GM12878 (cell line): Measurements from ENCODE around the gene MGST1.

ENCODE experiments used
- CREB1 ChIP-seq: IDR thresholded peaks from 2 replicates; pipeline ENCODE4 v1.6.1; 2012; ENCODE audit warnings: low read depth, mild to moderate bottlenecking, inconsistent platforms
- NRF1 ChIP-seq: conservative IDR thresholded peaks from 2 replicates; pipeline ENCODE4 v1.6.1; 2011; ENCODE audit warnings: mild to moderate bottlenecking, low read depth, low read length, improper control_type of control experiment
- PAX8 ChIP-seq: fragments of 450-650 bp; IDR thresholded peaks from 2 replicates; pipeline ENCODE4 v1.6.1; 2017; ENCODE audit warnings: mild to moderate bottlenecking, moderate library complexity
- POLR2A ChIP-seq: IDR thresholded peaks from 2 replicates; pipeline ENCODE4 v1.6.1; 2011; ENCODE audit warnings: low read depth, mild to moderate bottlenecking, low read length
- SP1 ChIP-seq: IDR thresholded peaks from one replicate; pipeline ENCODE4 v1.6.1; 2011; ENCODE audit warnings: low read depth, low read length
- SRF ChIP-seq, 2 experiments: IDR thresholded peaks; 2 replicates each; pipeline ENCODE4 v1.6.1; 2011; ENCODE audit warnings: low read depth in 2 of 2, low read length in 2 of 2, mild to moderate bottlenecking in 1 of 2, moderate library complexity in 1 of 2
- TARDBP ChIP-seq: IDR thresholded peaks from 2 replicates; pipeline ENCODE4 v1.6.1; 2016; ENCODE audit warnings: borderline replicate concordance
- YY1 ChIP-seq: IDR thresholded peaks from 2 replicates; pipeline ENCODE4 v1.6.1; 2011; ENCODE audit warnings: low read depth, mild to moderate bottlenecking, low read length
- TF ChIP-seq, protein P1 (sequence below), 3 experiments: IDR thresholded peaks in 2 of 3; conservative IDR thresholded peaks in 1 of 3; 2 replicates each; pipeline ENCODE4 v1.5.1; 2011; ENCODE audit warnings: low read depth in 3 of 3, low read length in 3 of 3, mild to moderate bottlenecking in 3 of 3, control low read depth in 2 of 3, moderate library complexity in 2 of 3, inconsistent platforms in 1 of 3, mixed read lengths in 1 of 3; ENCODE audit not compliant: control insufficient read depth in 2 of 3, insufficient read depth in 1 of 3; ENCODE audit errors: extremely low read depth in 1 of 3
- TF ChIP-seq, protein P2 (sequence below): fragments of 450-650 bp; formaldehyde crosslinking; IDR thresholded peaks from 2 replicates; pipeline ENCODE4 v1.5.0; 2022; ENCODE audit warnings: mild to moderate bottlenecking, missing genetic modification characterization

GRCh38 chr12:16361142-16361783 is 13.8 kb downstream of the MGST1 start:
- TF ChIP-seq, protein P1, sequence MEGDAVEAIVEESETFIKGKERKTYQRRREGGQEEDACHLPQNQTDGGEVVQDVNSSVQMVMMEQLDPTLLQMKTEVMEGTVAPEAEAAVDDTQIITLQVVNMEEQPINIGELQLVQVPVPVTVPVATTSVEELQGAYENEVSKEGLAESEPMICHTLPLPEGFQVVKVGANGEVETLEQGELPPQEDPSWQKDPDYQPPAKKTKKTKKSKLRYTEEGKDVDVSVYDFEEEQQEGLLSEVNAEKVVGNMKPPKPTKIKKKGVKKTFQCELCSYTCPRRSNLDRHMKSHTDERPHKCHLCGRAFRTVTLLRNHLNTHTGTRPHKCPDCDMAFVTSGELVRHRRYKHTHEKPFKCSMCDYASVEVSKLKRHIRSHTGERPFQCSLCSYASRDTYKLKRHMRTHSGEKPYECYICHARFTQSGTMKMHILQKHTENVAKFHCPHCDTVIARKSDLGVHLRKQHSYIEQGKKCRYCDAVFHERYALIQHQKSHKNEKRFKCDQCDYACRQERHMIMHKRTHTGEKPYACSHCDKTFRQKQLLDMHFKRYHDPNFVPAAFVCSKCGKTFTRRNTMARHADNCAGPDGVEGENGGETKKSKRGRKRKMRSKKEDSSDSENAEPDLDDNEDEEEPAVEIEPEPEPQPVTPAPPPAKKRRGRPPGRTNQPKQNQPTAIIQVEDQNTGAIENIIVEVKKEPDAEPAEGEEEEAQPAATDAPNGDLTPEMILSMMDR (IDR thresholded peaks at IDR 0.05 in 2 of 3, conservative IDR thresholded peaks at IDR 0.05 in 1 of 3; ENCODE audit: control insufficient read depth in 2 of 3, extremely low read depth in 1 of 3, insufficient read depth in 1 of 3, low read depth in 3 of 3, low read length in 3 of 3) = no peak
- TF ChIP-seq PAX8 (no peak), YY1 (no peak), TARDBP (no peak), NRF1 (no peak), SP1 (no peak), POLR2A (no peak), SRF (IDR thresholded peaks at IDR 0.05; ENCODE audit: low read depth in 2 of 2, low read length in 2 of 2) (no peak), CREB1 (no peak)
- TF ChIP-seq, protein P2, sequence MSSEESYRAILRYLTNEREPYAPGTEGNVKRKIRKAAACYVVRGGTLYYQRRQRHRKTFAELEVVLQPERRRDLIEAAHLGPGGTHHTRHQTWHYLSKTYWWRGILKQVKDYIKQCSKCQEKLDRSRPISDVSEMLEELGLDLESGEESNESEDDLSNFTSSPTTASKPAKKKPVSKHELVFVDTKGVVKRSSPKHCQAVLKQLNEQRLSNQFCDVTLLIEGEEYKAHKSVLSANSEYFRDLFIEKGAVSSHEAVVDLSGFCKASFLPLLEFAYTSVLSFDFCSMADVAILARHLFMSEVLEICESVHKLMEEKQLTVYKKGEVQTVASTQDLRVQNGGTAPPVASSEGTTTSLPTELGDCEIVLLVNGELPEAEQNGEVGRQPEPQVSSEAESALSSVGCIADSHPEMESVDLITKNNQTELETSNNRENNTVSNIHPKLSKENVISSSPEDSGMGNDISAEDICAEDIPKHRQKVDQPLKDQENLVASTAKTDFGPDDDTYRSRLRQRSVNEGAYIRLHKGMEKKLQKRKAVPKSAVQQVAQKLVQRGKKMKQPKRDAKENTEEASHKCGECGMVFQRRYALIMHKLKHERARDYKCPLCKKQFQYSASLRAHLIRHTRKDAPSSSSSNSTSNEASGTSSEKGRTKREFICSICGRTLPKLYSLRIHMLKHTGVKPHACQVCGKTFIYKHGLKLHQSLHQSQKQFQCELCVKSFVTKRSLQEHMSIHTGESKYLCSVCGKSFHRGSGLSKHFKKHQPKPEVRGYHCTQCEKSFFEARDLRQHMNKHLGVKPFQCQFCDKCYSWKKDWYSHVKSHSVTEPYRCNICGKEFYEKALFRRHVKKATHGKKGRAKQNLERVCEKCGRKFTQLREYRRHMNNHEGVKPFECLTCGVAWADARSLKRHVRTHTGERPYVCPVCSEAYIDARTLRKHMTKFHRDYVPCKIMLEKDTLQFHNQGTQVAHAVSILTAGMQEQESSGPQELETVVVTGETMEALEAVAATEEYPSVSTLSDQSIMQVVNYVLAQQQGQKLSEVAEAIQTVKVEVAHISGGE (CRISPR knock-in tag) = no peak
